CD4-positive, alpha-beta T cell (primary cell): Measurements from ENCODE around the gene WDFY4. TPM values are rescaled to one million over a fixed set of nuclear protein-coding genes. Genes with fewer than 3 reads are reported as not detected.

ENCODE experiments used
- ATAC-seq: fragments of 200-7000 bp; cut with Tn5 transposase; one replicate; pipeline ENCODE4 v1.10.0; 2022; ENCODE audit warnings: mild to moderate bottlenecking; ENCODE audit not compliant: poor library complexity
- CTCF ChIA-PET: fragments of 350-600 bp; sonication (Branson Sonifier 250); formaldehyde crosslinking; loops from one replicate; lab custom pipeline; 2021; ENCODE audit warnings: antibody characterized with exemption, inconsistent platforms; lab: Charles Lee
- POLR2A ChIA-PET: fragments of 350-600 bp; sonication (Branson Sonifier 250); formaldehyde crosslinking; loops from one replicate; lab custom pipeline; 2021; ENCODE audit warnings: antibody characterized with exemption, inconsistent platforms; lab: Charles Lee
- DNase-seq, 14 experiments: peaks; one replicate each; pipeline ENCODE4 v3.0.0-alpha.2; 2013 to 2020; ENCODE audit warnings: mixed read lengths in 2 of 14
- H3K27ac ChIP-seq, 2 donors: one replicate each; pipeline versions ENCODE4 v1.5.1 to v1.7.0; 2013; ENCODE audit warnings: low read length in 2 of 2, low read depth in 1 of 2, mild to moderate bottlenecking in 1 of 2
- H3K27me3 ChIP-seq, 2 experiments: 1 replicate in 1 of 2; 2 replicates in 1 of 2; pipeline versions ENCODE4 v1.6.1 to v1.7.0; 2013; ENCODE audit warnings: low read length in 2 of 2, control low read depth in 1 of 2, mild to moderate bottlenecking in 1 of 2, moderate library complexity in 1 of 2; ENCODE audit not compliant: insufficient read depth in 2 of 2, control insufficient read depth in 1 of 2
- H3K36me3 ChIP-seq: one replicate; pipeline ENCODE4 v1.6.1; 2013; ENCODE audit warnings: low read length, control low read depth; ENCODE audit not compliant: insufficient read depth
- H3K4me1 ChIP-seq: one replicate; pipeline ENCODE4 v1.6.1; 2013; ENCODE audit warnings: low read length, control low read depth; ENCODE audit not compliant: insufficient read depth
- H3K4me3 ChIP-seq: one replicate; pipeline ENCODE4 v1.5.1; 2013; ENCODE audit warnings: mild to moderate bottlenecking, low read length, moderate library complexity
- H3K9me3 ChIP-seq, 2 experiments: 1 replicate in 1 of 2; 2 replicates in 1 of 2; pipeline versions ENCODE4 v1.6.1 to v1.7.0; 2013; ENCODE audit warnings: low read length in 2 of 2, mild to moderate bottlenecking in 2 of 2, control low read depth in 1 of 2, moderate library complexity in 1 of 2; ENCODE audit not compliant: control insufficient read depth in 1 of 2, insufficient read depth in 1 of 2
- H3K27ac Mint-ChIP-seq: one replicate; pipeline ENCODE4 v1.8.0; 2020; ENCODE audit warnings: mixed read lengths
- H3K27me3 Mint-ChIP-seq: one replicate; pipeline ENCODE4 v1.8.0; 2021; ENCODE audit warnings: mixed read lengths
- H3K36me3 Mint-ChIP-seq: one replicate; pipeline ENCODE4 v1.8.0; 2021; ENCODE audit warnings: low read depth, mixed read lengths
- H3K4me1 Mint-ChIP-seq: one replicate; pipeline ENCODE4 v1.8.0; 2021; ENCODE audit warnings: low read depth, mixed read lengths
- H3K4me3 Mint-ChIP-seq: one replicate; pipeline ENCODE4 v1.8.0; 2020; ENCODE audit warnings: mild to moderate bottlenecking, mixed read lengths
- H3K9me3 Mint-ChIP-seq: one replicate; pipeline ENCODE4 v1.8.0; 2020; ENCODE audit warnings: mixed read lengths
- CTCF ChIP-seq: fragments of 200-600 bp; IDR thresholded peaks from one replicate; pipeline ENCODE4 v1.8.0; 2022; ENCODE audit warnings: antibody characterized with exemption, mild to moderate bottlenecking
- intact Hi-C, 2 experiments: fragments of 100-400 bp; cut with DNase I in 1 of 2; cut with micrococcal nuclease in 1 of 2; formaldehyde crosslinking; loops; one replicate each; pipeline versions ENCODE4 v1.15.1 to v1.9.0; 2023 to 2025; cut with DNase I, micrococcal nuclease
- total RNA-seq, 174 experiments: library from RNA in 2 of 174; stranded (reverse) in 2 of 174; gene quantifications; one replicate each; pipeline ENCODE4 v1.2.3 and lab custom pipeline; 2021 to 2026

The WDFY4 gene
- total RNA-seq, 2 experiments from 2014 or later = 1.3 to 2.5 TPM

- ATAC-seq (no peak), DNase-seq (no peak)
- Histone ChIP-seq H3K4me3 (no peak overlapping the region), H3K27ac (no peak overlapping the region), H3K4me1 (no peaks in the 10 kb centered on the region), H3K9me3 (no peaks in the 10 kb centered on the region), H3K27me3 (no peaks in the 10 kb centered on the region), H3K36me3 (no peaks in the 10 kb centered on the region)
- Mint-ChIP-seq H3K4me1 (no peaks in the 10 kb centered on the region), H3K4me3 (no peak overlapping the region), H3K27me3 (no peaks in the 10 kb centered on the region), H3K9me3 (no peaks in the 10 kb centered on the region), H3K27ac (no peak overlapping the region), H3K36me3 (no peaks in the 10 kb centered on the region)
- CTCF ChIA-PET = no interaction called here
- no peak for TF ChIP-seq CTCF
- intact Hi-C loops = no loop called here
- POLR2A ChIA-PET = no interaction called here
Observed at GRCh38 chr10:48771234-48771633, 86.6 kb downstream of the WDFY4 start.

- H3K27ac ChIP-seq = no peak overlapping the region
- no peaks in the 10 kb centered on the region for H3K36me3 ChIP-seq
- ATAC-seq (no peak), DNase-seq (no peak)
- H3K4me3 ChIP-seq = no peak overlapping the region
- Mint-ChIP-seq H3K4me1 (no peaks in the 10 kb centered on the region), H3K9me3 (no peaks in the 10 kb centered on the region), H3K27ac (no peak overlapping the region), H3K4me3 (no peak overlapping the region), H3K36me3 (no peaks in the 10 kb centered on the region), H3K27me3 (no peaks in the 10 kb centered on the region)
- ChIA-PET CTCF (no interaction called here), POLR2A (no interaction called here)
- intact Hi-C loops = no loop called here
- peaks cover 0 to 5% of the 10 kb centered on the region in 2 experiments for H3K9me3 ChIP-seq
- no peak for TF ChIP-seq CTCF
- H3K27me3 ChIP-seq = no peaks in the 10 kb centered on the region
- H3K4me1 ChIP-seq = no peaks in the 10 kb centered on the region
Observed at GRCh38 chr10:48772059-48772458, 87.4 kb downstream of the WDFY4 start.

- no peak overlapping the region for H3K27ac ChIP-seq
- Mint-ChIP-seq H3K27me3 (no peaks in the 10 kb centered on the region), H3K4me1 (no peaks in the 10 kb centered on the region), H3K27ac (no peak overlapping the region), H3K36me3 (no peaks in the 10 kb centered on the region), H3K4me3 (no peak overlapping the region), H3K9me3 (no peaks in the 10 kb centered on the region)
- CTCF ChIA-PET = no interaction called here
- no peaks in the 10 kb centered on the region for H3K4me1 ChIP-seq
- ATAC-seq = no peak
- peaks cover 0 to 5% of the 10 kb centered on the region in 2 experiments for H3K9me3 ChIP-seq
- intact Hi-C loops = no loop called here
- no peak for TF ChIP-seq CTCF
- H3K36me3 ChIP-seq = no peaks in the 10 kb centered on the region
- H3K27me3 ChIP-seq = no peaks in the 10 kb centered on the region
- no peak overlapping the region for H3K4me3 ChIP-seq
- DNase-seq = no peak
- POLR2A ChIA-PET = no interaction called here
Observed at GRCh38 chr10:48773580-48773979, 88.9 kb downstream of the WDFY4 start.
